LHCN-M2 (cell line): ENCODE data around the gene BCDIN3D. TPM values are rescaled to one million over a fixed set of nuclear protein-coding genes. Genes with fewer than 3 reads are reported as not detected.
"Not testable (repeated sequence)": the region's sequence is repeated elsewhere in the genome, so short reads cannot be mapped to it uniquely, and the experiment has no call there.

ENCODE experiments used
- DNase-seq: peaks from one replicate; pipeline ENCODE4 v3.0.0-alpha.2; 2012; ENCODE audit warnings: low read depth
- total RNA-seq: library from RNA; depleted of rRNA; stranded (reverse); fragments of >200 nt; gene quantifications from 2 replicates; pipeline ENCODE4 v1.2.3, GENCODE V29; 2014

The BCDIN3D gene
- total RNA-seq, 1 experiment from 2014 or later: 2.9 TPM

DNA sequence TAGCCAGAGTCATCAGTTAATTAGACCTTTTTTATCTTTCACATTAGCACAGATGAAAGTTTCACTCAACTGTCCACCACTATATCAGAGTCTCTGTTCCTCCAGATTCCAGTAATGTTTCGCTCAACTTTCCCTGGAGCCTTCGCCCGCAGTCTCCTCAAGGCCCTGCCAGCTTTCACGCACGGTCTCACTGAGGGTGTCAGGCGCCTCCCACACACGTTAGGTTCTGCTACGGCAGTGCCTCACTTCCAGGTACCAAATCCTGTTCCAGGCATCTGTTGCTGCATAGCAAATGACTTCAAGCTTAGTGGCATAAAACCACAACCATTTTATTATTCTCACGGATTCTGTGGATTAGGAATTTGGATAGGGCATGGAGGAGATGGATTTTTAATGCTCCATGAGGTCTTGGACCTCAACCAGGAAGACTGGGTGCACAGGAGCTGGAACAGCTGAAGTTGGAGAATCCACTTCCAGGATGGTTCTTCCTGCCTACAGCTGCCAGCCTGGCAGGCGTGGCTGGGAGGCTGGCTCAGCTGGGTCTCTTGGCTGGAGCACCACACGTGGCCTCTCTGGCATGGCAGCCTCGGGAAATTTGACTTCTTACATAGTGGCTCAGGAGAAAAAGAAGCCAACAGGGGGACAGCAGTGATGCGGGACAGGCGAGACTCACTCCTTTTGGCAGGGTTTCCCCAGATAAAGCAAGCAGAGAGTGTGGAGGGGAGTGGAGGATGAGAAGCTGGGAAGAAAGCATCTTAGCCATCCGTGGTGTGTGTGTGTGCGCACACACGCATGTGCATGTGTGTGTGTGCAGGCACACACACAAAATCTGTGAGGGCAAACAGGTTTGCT, 21.3 kb upstream of the BCDIN3D start:
- peak; percentile 57 for DNase-seq

DNA sequence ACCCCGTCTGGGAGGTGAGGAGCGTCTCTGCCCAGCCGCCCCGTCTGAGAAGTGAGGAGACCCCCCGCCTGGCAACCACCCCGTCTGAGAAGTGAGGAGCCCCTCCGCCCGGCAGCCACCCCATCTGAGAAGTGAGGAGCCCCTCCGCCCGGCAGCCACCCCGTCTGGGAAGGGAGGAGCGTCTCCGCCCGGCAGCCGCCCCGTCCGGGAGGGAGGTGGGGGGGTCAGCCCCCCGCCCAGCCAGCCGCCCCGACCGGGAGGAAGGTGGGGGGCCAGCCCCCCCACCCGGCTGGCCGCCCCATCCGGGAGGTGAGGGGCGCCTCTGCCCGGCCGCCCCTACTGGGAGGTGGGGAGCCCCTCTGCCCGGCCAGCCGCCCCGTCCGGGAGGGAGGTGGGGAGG, 18.0 kb upstream of the BCDIN3D start:
- not testable (repeated sequence) for DNase-seq

DNA sequence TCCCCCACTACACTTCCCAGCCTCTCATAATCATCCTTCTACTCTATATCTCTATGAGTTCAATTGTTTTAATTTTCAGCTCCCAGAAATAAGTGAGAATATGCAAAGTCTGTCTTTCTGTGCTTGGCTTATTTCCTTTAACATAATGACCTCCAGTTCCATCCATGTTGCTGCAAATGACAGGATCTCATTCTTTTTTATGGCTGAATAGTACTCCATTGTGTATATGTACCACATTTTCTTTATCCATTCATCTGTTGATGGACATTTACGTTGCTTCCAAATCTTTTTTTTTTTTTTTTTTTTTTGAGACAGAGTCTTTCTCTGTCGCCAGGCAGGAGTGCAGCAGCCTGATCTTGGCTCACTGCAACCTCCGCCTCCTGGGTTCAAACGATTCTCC, 13.0 kb upstream of the BCDIN3D start:
- DNase-seq: not testable (repeated sequence)

DNA sequence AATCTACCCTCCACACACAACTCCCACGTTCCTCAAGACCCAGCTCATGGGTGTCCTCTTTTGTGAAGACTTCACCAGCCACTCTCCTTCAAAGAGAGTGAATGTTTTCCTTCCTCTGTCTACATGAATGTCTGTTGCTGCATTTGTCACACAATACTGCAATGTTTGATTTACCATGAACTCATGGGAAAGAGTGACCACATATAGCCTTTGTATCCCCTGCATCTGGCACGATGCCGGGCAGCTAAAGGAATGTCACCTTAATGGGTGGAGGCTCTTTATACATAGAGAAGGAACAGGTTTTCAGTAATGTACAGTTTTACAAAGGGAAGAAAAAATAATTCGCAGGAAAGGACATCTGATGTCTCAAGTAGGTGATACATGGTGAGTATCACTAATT, 12.1 kb upstream of the BCDIN3D start:
- DNase-seq: no peak

DNA sequence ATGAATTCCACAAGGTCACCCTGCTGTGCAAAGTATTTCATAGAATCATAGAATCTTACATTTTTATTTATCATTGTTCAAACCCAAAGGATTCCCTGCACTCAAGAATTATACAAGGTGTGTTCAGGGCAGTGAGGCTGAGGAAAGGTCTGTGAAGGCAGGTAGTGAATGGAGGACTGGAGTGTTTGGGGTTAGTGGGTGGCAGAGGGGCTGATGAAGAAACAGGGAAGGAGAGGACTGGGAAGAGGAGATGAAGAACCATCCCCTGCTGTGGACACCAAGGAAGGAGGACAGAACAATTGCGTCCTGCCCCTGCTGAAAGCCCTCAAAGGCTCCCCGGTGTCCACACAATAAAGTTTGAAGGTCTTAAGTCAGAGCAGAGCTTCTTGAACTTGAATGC, 10.8 kb upstream of the BCDIN3D start:
- no peak for DNase-seq

DNA sequence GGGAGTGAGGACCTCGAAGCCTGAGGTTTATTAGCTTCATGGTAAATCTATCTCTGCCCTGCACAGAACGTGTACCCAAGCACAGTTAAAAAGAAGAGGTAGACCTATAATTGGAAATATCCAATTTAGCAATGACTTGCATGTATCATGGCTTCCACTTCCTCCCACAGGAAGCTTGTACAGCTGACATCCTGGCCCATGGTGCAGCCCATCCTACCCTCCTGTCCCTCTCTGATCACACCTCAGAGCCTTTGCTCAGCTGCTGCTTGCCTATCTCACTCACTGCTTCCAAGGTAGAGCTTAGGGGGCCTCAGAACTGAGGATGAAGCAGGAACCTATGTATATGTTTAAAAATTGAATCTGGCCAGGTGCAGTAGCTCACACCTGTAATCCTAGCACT, 4.3 kb upstream of the BCDIN3D start:
- no peak for DNase-seq

DNA sequence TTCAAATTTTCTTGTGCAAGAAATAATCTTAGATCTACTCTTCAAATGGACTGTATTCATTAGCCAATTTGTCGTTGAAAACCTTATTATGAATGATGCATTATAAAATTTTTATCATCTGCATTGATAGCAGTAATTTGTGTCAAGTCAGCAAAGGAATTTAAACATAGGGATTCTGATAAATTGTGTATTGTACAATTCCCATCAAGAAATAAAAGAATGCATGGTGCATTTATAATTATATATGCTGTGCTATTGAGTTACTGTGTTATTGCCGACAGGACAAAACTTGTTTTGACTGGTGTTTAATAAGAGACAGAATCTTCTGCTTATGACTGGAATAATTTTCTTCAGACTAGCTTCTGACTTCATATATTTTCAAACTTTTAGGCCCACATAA, 3.1 kb upstream of the BCDIN3D start:
- no peak for DNase-seq

- DNase-seq: no peak
Measured at GRCh38 chr12:49843876-49844437, 1.1 kb upstream of the BCDIN3D start.

- DNase-seq: no peak
Measured at GRCh38 chr12:49843411-49843810, 505 bp upstream of the BCDIN3D start.

DNA sequence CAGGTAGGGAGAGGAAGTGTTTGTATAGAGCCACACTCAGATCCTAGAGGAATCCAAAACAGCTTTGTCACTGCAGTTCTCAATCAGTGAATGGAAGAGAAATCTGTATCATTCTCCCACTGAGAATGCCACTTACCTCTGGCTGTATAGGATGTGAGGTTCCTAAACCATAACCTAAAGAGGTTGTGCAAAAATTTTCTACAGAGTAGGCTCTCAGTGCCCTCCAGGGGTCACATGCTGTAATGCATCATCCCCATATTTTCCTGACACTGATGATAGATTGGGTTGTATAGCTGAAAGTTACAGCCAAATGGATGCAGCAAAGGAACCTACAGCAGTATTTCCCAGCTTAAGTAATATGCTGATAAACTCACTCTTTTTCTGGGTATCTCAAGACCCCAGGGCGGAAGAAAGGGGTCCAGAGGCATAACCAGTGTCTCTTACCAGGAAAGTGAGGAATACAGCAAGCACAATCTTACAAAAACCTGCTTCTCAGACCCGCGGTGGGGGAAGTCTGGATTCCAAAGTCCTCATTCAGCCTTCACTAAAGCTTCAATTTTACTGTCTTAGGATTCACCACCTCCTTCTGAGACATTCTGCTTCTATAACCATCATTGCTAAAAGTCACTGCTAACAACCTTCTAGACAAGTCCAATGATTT, 3.8 kb downstream of the BCDIN3D start:
- DNase-seq: peak; percentile 44

GRCh38 chr12:49832836-49833421, 10.0 kb downstream of the BCDIN3D start:
- no peak for DNase-seq

- no peak for DNase-seq
Measured at GRCh38 chr12:49831717-49832116, 11.2 kb downstream of the BCDIN3D start.

GRCh38 chr12:49828133-49829091, 14.5 kb downstream of the BCDIN3D start, which contains the start of gene NCKAP5L:
NCKAP5L (minus strand) TSS chr12:49828413; CDS start chr12:49804044, 24,369 bp downstream.
- peak; percentile 95 for DNase-seq

DNA sequence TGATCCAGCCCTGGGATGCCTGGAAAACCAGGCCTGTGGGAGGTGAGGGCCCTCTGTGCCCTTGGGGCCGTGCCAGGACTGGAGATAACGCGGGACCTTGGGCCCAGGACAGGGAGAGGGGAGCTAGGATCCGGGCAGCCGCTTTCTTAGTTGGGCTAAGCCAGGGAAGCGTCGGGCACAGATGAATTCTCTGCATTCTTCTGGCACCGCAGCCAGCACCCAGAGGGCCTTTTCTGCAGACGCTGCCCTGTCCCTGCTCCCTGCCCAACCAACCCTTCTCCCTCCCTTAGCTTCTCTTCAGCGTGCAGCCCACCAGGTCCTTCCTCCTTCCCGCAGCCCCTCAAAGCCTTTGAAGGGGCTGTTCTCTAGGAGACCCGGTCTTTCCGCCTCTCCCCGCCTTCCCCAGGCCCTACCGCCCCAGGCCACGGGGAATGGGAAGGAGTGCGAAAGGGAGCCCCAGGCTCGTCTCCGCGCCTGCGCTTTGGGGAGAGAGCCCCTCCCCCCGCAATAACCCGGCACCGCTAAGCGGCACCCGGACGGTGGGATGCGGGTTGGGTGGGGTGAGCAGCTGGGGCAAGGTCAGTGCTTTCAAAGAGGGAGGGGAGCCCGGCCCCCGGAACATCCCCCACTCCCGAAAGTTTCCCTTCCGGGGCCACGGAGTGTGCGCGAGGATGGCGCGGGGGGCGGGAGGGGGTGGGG, 15.4 kb downstream of the BCDIN3D start:
- DNase-seq: peak; percentile 74

- DNase-seq: no peak
Measured at GRCh38 chr12:49827051-49827400, 15.9 kb downstream of the BCDIN3D start.

GRCh38 chr12:49825971-49826421, 16.9 kb downstream of the BCDIN3D start:
- DNase-seq: peak; percentile 94

- peak; percentile 91 for DNase-seq
Measured at GRCh38 chr12:49825360-49825970, 17.4 kb downstream of the BCDIN3D start.

GRCh38 chr12:49824895-49825294, 18.0 kb downstream of the BCDIN3D start:
- DNase-seq: peak; percentile 86

- DNase-seq: no peak
Measured at GRCh38 chr12:49824416-49824815, 18.5 kb downstream of the BCDIN3D start.

DNA sequence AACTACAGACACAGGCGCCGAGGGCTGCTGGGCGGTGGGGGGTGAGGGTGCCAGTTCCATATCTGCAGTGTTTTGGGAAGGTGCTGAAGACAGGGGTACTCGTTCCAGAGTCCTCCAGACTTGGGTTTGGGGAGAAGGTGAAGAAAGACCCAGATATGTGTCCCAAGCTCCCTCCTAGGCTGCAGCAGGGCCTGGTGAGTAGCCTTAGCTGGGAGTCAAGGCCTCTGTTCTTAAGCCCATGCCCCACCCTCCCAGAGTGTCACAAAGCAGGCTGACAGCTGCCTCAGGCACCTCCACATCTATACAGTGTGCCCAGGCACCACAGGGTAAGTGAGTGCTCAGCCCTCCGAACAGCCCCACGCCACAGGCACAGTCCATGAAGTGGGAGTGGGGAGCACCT, 19.0 kb downstream of the BCDIN3D start:
- no peak for DNase-seq
